HG03342 (cell line): ENCODE data around the gene OGA.
"Not testable (repeated sequence)": the region's sequence is repeated elsewhere in the genome, so short reads cannot be mapped to it uniquely, and the experiment has no call there.

ENCODE experiments used
- ATAC-seq: cut with Tn5 transposase; IDR thresholded peaks from one replicate; pipeline ENCODE4 v1.9.1; 2021; ENCODE audit warnings: mild to moderate bottlenecking, moderate library complexity; ENCODE audit not compliant: unreplicated experiment

The OGA gene

GRCh38 chr10:101807158-101807557 lies 11.1 kb downstream of the OGA start:
- no peak for ATAC-seq

GRCh38 chr10:101803511-101803910 lies 14.7 kb downstream of the OGA start:
- ATAC-seq = no peak

GRCh38 chr10:101797403-101798059 lies 20.7 kb downstream of the OGA start:
- ATAC-seq = no peak

- no peak for ATAC-seq
Observed at GRCh38 chr10:101793526-101793925, 24.7 kb downstream of the OGA start.

GRCh38 chr10:101789686-101790085 lies 28.6 kb downstream of the OGA start:
- no peak for ATAC-seq

- not testable (repeated sequence) for ATAC-seq
Observed at GRCh38 chr10:101789231-101789630, 29.0 kb downstream of the OGA start.

- ATAC-seq = no peak
Observed at GRCh38 chr10:101785801-101786200, 32.4 kb downstream of the OGA start.

- no peak for ATAC-seq
Observed at GRCh38 chr10:101784558-101784957, 33.7 kb downstream of the OGA start.

GRCh38 chr10:101783736-101784118 lies 34.5 kb downstream of the OGA start:
- no peak for ATAC-seq

GRCh38 chr10:101782811-101783735 lies 35.2 kb downstream of the OGA start, which contains the start of gene NPM3:
TSS of gene NPM3 (minus strand) at chr10:101783446. CDS start at chr10:101783390, 56 bp downstream.
- ATAC-seq = peak; percentile 54

- ATAC-seq = no peak
Observed at GRCh38 chr10:101781984-101782810, 36.0 kb downstream of the OGA start.

- ATAC-seq = no peak
Observed at GRCh38 chr10:101781655-101781983, 36.6 kb downstream of the OGA start.

GRCh38 chr10:101780818-101781654 lies 37.2 kb downstream of the OGA start:
- no peak for ATAC-seq

GRCh38 chr10:101780187-101780817 lies 37.9 kb downstream of the OGA start:
- ATAC-seq = no peak

- ATAC-seq = no peak
Observed at GRCh38 chr10:101779544-101780186, 38.6 kb downstream of the OGA start.

- no peak for ATAC-seq
Observed at GRCh38 chr10:101778781-101779543, 39.3 kb downstream of the OGA start.

GRCh38 chr10:101778151-101778780 lies 40.0 kb downstream of the OGA start:
- no peak for ATAC-seq

- no peak for ATAC-seq
Observed at GRCh38 chr10:101777619-101778145, 40.6 kb downstream of the OGA start.
